Activated CD4-positive, alpha-beta T cell treated with anti-CD3 and anti-CD28 coated beads, Interleukin-2, amount 50 U/mL, for 16 hours (primary cell): ENCODE data around the gene MYO15B.
A peak's percentile ranks its signal among the peaks of the same experiment; 100 is the strongest.

Experiments used
- DNase-seq: peaks from one replicate; pipeline ENCODE4 v3.0.0-alpha.2; 2020

The MYO15B gene

DNA sequence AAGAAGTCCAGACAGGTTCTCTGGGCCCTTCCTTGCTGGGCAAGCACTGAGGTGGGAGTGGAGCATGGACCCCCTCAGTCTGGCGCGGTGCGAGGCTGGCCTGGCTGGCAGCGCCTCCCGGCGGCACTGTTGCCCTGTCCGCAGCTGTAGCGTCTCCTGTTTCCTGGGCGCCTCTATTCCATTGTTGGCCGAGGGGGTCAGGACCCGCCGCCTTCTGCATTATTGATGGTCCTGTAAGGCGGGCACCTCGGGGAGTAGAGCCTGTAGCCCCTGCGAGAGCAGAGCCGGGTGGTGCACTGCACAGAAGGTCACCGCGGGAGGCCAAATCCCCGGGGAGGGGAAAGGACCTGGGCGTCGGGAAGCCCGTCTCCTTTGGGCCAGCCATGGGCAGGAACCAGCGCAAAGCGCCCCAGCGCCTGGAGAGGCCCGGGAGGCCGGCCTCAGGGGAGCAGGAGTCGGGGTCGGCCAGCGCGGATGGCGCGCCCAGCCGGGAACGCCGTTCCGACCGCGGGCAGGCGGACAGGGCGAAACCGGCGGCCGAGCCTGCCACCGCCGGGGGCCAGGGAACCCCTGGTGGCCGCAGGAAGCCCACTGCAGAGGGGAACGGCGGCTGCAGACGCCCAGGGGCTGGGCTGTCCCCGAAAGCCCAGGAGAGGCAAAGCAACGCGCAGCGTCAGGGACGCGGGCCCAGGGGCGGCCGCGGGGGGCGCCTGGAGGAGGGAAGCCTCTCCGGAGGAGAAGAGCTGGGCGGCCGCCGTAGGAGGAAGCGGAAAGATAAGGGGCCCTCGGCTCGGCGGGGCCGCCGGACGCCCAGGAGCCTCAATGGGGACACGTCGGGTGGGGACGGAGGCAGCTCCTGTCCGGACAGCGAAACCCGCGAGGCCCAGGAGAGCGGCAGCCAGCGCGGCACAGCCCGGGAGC is at the start of gene MYO15B:
TSS of gene MYO15B (plus strand) at position 126 of the 921 bp plus-strand sequence. CDS start at position 384, 258 bp downstream.
- DNase-seq = peak; percentile 65

DNA sequence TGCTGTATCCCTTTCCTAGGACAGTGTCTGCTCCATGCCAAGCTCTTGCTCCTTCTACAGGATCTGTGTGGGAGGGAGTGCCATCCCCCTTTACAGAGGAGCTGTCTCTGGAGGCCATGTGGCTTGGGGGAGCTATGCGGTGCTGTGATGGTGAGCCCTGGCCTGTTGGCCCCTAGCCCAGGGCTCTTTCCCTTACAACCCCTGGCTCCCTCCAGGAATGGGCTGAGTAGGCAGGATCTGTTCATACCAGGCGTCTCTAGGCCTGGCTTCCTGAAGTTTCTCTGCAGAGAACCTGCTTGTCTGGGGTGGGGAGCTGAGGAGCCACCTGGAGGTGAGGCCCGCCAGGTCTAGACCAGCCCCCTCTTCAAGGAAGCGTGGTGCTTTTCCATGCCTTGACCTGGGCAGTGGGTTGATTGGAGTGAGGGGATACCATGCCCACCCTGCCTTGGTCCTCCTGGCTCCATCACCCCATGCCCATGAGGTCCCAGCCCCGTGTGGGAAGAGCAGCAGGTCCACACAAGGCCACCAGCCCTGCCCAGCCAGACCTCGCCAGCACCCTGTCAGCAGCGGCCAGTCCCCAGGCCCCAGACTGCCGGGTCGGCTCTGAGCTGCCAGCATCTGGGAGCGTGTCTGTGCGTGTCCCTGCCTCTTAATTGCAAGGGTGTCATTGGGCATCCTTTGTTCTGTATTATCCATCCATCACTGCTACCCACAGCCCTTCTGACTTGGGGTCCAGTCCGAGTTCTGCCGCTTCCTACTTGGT is 47.5 kb upstream of the MYO15B start:
- DNase-seq = no peak

DNA sequence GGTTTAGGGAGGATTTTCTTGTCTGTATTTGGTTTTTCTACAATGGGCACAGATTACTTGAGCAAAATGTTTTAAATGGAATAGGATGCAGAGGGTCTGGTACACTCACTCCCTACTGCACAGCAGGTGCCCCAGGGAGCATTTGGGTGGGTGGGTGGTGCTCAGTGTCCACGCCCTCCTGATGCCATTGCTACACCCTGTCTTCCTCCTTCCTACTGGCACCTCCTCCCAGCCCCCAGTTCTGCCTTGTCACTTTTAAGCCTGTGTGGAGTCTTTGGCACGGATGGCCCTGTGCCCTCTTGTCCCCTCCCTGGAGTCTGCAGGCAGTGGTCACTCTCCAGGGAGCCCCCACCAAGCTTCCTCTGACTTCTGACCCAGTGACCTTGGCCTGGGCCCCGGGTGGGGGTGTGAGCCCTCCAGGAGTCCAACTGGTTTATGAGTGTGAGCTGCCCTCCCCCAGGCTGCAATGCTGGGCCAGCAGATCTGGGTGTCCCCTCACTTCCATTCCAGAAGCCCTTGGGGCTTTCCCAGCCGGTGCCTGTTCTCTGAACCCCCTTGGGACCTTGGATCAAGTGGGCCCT is 46.6 kb upstream of the MYO15B start:
- no peak for DNase-seq

DNA sequence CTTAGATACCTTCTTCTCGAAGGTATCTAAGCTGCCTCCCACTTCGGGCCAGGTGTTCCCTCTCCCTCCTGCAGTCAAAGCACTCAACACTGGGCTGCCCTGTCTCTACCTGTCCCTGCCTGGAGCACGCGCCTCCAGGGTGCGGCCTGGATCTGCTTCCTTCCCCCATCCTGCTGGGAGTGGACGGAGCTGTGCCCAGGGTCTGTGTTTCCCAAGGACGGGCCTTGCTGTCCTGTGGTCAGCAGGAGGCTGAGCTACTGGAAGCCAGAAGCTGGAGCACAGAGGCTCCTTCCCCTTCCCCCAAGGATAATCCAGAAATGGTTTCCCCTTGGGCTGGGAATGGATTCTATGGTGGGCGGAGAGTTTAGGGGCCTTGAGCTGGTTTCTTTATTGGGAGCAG is 45.4 kb upstream of the MYO15B start:
- DNase-seq = no peak

DNA sequence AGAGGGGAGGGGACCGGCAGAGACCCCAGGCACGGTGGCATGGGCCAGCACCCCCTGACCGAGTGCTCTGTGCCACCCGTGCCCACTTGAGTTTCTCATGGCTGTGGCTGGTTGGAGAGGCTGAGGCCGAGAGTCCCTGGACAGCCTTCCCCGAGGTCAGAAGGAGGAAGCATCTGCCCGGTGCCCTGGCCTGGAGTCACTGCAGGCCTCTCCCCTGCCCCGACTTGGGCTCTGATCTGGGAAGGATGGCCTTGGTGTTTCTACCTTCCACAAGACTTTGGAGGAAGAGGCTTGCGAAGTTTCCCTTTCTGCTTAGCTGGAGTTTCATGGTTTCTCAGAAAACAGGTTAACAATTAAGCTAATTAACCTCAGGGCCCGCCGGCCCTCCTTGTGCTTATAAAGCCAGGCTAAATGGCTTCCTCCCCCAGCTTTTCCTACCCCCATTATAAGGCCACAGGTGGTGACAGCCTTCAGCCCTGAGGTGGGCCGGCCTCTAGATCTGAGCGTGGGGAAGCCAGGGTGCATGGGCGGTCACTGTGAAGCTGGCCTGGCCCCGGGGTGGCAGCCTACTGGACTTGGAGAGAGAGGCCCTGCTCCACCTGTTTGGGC is 44.8 kb upstream of the MYO15B start:
- DNase-seq = no peak

DNA sequence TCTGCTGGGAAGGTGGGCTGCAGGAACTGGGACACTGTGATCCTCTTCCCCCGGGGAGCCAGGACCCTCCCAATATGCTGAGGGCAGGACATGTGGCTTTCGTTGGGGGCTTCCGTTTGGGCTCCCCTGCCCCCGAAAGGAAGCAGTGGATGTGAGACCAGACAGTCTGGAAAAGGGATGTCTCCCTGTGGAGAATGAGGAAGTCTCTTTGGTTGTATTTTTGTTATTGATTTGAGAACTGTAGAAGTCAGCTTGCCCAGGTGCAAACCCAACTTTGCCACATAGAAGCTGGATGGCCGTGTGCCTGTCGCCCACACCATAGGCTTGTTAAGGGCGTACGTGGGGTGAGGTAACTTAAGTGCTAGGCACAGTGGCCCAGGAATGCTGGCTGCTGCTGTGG is 43.4 kb upstream of the MYO15B start:
- no peak for DNase-seq

DNA sequence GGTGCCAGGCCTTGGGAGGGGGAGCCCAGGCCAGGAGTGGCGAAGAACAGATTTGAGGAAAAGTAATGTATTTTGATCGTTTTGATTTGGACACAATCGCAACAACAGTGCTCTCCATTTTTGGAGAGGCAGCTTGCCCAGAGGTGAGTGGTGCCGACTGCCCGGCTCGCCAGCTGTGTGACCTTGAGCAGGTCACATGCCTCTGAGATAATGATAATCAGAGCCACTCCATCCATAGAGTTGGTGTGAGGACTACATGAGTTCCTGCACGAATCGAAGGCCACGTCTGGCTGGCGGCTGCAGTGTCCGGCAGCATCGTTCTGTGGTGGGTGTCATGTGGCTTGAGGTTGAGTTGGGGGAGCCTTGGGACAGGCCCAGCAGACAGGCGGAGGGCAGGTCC is 41.4 kb upstream of the MYO15B start:
- DNase-seq = no peak

DNA sequence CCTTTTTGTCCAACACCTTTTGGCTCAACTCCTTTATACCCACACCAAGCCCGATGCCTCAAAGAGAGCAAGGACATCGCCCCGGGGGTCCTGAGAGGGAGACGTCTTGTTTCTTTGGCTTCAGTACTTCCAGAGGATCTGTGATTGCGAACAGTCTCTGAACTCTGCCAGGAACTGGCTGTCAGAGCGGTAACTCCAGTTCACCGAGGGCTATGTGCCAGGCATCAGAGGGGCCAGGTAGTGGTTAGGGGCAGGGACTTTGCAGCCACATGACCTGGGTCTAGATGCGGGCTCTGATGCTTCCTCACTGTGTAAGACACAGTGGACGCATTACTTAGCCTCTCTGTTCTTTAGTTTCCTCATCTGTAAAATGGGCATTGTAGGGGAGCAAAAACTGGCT is 40.5 kb upstream of the MYO15B start:
- no peak for DNase-seq

DNA sequence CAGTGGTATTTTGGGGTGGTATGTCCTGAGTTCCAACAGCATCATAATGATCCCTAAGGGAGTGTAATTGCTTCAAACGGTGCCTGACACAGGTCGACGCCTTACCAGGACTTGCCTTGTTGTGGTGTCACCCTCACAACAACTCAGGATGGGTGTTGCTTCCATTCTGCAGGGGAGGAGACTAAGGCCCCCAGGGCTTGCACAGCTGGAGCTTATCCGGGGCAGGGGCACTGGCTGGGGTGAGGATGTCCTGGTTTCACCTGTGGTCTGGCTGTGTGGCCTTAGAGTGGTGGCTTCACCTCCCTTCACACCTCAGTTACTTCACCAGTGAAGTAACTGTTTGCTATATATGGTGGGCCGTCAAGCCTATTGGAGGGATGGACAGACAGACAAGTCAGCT is 38.8 kb upstream of the MYO15B start:
- no peak for DNase-seq

DNA sequence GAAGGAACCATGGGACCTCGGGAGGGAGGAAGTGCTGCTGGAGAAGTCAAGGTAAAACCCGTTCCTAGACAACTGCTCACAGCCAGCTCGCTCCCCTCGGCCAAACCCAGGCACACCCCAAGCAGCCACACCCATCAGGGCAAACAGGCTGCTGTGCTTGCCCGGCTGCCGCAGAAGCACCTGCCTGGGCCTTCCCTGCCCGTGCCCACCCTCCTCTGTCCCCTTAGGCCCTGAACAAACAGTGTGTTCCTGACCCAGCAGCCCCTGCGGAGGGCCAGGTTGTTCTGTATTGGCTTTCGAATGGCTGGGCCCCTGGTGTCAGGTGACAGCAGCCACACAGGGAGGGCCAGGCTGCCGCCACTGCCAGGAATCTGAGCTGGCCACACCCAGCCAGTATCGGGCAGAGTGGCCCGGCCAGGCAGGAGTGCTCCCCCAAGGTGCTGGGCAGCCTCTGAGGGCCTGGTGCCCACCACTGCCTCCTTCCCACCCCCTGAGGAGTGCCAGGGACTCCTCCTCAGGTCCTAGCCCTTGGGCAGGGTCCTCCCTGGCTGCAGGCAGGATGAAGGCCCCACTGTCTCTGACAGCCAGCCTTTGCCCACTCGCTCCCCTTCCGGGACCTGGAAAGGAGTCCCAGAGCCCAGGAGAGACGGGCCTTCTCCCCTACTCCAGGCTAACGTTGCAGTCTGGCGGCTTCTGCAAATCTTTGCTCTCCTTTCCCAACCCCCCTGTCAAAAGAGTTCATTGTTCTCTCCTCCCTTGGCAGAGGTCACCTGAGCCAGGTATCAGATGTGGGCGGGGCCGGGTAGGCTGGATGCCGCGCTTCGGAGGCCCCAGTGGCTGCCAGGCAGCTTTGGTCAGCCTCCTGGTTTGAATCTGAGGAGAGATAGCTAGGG is 38.1 kb upstream of the MYO15B start:
- no peak for DNase-seq

DNA sequence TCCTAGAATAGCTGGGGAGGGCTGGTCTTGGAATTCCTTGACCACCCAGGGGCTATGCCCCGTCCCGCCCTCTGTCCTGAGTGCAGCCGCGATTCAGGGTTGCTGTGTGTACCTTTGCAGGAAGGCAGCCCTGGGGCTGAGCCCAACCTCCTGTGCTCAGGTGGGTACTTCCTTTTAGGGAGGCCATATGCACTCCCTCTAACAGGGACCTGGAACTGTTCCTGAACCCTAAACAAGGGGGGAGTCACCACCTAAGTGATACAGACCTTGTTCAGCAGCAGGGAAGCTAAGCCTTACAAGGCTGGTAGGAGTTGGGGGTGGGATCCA is 37.5 kb upstream of the MYO15B start:
- no peak for DNase-seq

DNA sequence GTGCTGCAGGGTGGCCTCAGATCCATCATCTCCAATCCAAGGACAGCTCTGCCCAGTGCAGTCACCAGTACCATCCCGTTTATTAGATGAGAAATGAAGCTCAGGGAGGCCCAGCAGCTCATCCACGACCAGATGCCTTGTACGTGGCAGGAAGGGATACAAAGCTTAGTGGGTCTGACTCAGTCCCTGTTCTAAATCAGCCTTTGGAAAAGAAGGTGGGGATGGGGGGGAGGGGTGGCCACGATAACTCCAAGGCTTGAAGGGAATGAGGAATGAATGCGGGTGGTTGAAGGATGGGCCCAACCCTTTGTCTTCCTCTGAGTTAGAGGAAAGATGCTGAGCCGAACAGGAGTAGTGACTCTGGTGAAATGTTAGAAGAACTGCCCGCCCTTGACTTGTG is 36.3 kb upstream of the MYO15B start:
- DNase-seq = no peak

DNA sequence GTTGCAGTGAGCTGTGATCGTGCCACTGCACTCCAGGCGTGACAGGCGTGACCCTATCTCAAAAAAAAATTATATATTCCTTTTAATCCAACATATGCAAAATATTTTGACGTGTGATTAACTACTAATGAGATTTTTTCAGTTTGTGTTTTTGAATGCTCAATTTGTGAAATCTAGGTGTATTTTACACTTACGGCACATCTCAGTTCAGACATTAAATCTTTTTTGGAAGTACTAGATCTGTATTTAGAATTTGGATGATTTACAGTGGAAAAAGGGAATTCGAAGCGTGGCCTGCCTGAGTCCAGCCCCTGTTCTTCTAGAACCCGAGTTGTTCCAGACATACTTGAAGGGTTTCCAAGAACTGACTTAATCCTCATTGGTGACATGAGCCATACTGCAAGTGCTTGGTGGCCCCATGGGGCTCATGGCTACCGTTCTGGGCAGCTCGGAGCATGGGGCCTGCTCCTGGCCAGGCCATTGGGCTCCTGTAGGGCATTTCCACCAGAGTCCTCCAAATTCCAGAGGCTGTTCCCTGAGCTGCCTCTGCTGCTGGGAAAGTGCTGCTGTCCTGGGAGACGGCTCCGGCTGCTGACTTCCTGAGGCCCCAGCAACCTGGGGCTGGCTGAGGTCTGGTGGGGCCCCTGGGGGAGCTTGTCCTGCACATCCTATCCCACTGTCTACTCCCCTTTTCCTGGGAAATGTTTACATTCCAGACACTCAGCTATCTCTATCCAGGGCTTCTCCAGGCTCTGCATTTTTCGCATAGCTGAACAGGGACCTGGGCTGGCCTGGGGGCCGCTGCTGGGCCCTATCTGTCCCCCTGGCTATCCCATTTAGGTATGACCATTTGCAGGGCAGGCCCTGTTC is 34.9 kb upstream of the MYO15B start:
- no peak for DNase-seq

DNA sequence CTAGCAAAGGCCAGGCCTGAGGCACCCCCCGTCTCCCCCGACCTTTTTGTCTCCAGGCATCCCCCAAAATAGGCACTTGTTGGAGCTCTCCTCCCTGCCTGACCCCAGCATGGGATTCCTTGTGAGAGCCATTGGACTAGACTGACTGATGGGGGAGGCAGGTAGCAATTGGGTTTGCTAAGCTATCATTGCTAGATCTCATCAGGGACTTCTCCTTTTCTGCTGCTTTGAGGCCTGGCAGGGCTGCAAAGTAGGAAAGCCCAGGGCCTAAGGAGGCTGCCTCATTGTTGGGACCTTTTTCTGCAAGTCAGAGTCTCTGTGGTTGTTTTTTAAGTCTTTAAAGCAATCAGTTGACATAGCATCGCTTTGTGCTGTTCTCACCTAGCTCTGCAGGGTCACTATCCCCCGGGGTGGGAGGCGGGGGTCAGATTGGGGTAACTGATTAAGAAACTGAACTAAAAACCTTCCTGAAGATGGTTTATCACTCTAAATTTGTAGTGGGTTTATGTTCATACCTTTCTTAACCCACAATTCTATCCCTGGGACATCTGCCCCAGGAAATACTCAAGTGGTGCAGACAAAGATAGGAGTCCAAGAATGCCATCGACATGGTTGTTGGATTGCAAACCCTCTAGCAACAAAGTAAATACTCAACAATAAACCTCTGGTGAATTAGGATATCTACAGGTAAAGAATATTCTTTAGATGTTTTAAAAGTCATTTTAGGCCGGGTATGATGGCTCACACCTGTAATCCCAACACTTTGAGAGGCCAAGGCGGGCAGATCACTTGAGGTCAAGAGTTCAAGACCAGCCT is 34.1 kb upstream of the MYO15B start:
- DNase-seq = no peak

DNA sequence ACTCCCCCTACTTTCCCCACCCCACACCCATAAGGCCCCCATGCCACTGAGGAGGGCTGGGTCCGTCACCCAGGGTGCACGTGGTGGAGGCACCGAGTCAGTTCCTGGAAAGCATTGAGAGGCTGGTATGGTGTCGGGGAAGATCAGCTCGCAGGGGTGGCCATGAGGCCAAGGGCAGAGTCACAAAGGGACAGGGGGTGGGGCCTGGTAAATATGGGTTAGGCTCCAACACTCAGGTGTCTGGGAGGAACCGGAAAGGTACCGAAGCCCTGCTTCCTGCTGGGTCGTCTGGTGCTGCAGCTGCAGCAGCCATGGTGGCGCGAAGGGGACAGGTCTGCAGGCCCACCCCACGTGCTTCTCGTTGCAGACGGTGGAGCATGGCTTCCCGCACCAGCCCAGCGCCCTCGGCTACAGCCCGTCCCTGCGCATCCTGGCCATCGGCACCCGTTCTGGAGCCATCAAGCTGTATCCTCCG is 31.9 kb upstream of the MYO15B start:
- no peak for DNase-seq

DNA sequence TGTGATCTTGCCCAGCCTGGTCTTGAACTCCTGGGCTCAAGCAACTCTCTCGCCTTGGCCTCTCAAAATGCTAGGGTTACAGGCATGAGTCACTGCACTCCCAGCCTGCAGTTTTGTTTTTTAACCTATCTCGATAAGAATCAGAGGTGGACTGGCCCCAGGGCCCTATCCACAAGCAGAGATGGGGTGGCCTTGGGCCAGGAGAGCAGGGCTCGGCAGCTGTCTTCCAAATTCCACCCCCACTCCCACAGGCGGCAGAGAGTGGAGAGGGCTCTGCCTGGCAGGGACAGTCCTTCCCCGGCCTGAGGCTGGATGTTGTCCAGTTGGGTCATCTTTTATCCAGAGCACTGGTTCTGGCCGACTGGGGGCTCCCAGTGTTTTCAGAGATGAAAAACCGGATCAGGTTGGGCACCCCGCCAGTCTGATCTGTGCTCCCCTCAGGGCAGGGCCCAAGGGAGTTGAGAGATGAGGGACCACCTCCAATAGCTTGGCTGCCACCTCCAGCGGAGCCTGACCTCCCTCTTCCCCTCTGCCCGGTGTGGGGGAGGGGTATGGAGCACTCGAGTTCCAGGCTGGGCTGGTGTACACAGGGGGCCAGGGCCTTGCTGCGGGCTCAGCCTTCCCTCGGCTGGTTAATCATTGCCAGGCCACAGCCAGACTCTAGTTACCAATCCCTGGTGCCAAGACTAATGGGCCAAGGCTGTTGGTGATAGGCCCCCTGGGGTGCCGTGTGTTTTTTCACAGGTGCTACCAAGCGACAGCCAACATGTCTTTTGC is 30.3 kb upstream of the MYO15B start:
- DNase-seq = no peak

DNA sequence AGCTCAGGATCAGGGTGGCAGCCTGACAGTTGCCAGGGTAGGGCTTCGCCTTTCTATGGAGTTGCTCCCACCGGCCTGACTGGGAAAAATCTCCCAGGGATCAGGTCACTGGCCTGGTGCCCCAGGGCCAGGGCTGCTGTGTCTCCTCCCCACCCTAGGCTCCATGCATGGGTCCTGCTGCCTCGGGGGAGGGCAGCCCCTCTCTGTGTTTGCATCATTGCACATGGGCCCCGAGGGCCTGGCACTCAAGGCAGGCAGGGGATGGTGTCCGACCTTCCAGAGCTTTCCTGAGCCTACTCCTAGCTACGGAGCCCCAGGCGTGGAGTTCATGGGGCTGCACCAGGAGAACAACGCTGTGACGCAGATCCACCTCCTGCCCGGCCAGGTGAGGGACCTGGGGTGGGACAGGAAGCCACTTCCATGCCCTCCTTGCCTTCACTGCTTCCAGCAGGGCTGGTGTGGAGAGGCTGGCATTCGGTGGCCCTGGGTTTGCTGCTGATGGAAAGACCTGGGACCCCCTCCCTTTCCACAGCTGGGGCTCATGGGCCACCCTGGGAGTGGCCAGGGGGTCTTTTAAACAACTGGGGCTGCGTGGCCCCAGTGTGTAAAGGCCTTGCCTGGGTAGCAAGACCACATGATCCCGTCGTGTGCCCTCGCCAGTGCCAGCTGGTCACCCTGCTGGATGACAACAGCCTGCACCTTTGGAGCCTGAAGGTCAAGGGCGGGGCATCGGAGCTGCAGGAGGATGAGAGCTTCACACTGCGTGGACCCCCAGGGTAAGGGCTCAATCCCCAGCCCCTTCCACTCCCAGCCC is 29.5 kb upstream of the MYO15B start:
- DNase-seq = no peak

DNA sequence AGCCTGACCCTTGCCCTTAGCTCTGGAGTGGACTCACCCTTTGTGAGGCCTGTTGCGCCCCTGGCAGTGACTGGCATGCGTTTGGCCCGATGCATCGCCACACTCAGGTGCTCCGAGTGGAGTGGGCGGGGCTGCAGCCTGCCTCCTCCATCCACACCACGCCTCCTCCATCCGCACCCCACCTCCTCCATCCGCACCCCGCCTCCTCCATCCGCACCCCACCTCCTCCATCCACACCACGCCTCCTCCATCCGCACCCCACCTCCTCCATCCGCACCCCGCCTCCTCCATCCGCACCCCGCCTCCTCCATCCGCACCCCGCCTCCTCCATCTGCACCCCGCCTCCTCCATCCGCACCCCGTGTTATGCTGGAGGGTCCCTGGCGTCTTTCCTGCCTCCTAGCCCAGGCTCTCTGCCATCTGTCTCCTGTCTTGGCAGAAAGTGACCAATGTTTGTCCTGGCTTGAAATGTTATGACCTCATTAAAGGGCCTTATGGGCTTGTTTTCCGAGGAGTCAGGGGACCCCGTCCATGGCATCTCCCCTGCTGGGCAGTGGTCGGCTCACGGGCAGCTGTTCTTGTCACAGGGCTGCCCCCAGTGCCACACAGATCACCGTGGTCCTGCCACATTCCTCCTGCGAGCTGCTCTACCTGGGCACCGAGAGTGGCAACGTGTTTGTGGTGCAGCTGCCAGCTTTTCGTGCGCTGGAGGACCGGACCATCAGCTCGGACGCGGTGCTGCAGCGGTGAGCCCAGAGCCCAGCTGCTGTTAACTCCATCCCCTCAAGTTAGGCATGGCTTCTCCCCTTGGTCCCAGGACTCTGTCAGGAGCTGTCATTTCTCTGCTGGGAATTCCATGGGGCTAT is 28.7 kb upstream of the MYO15B start:
- DNase-seq = no peak
